Measurements from ENCODE around the gene KCNMB4.

GRCh38 chr12:70329728-70330127, 36.4 kb upstream of the KCNMB4 start:
- TF ChIP-seq CTCF (IDR thresholded peaks at IDR 0.05) (no peak), POLR2A (IDR thresholded peaks at IDR 0.05) (no peak)

Data from ovary (tissue), 3 donors.